HepG2 (cell line): Measurements from ENCODE around the gene ARMC2. TPM values are rescaled to one million over a fixed set of nuclear protein-coding genes. Genes with fewer than 3 reads are reported as not detected.

Experiments used
- ATAC-seq: fragments of 200-7000 bp; cut with Tn5 transposase; 3 replicates; pipeline ENCODE4 v1.9.1; 2020; ENCODE audit warnings: mild to moderate bottlenecking, moderate library complexity
- BruUV-seq: library from RNA; stranded (reverse); fragments of 400-500 nt; replicated peaks from 2 replicates; lab custom pipeline; 2021; lab: Mats Ljungman, UMichigan
- CTCF ChIA-PET: fragments of 300-600 bp; formaldehyde crosslinking; extraction: SDS; loops from one replicate; lab custom pipeline; 2021; ENCODE audit warnings: low total read pairs, inconsistent platforms, low intra/inter-chr PET ratio; lab: Yijun Ruan, JAX
- POLR2A ChIA-PET: fragments of 350-600 bp; sonication (Branson Sonifier 250); formaldehyde crosslinking; loops from one replicate; lab custom pipeline; 2020; ENCODE audit warnings: antibody characterized with exemption, inconsistent platforms; lab: Yijun Ruan, JAX
- DNase-seq: peaks from one replicate; pipeline ENCODE4 v3.0.0-alpha.2; 2015; ENCODE audit warnings: low spot score
- FAIRE-seq: peaks from 3 replicates; lab custom pipeline; 2011; peaks lifted over from hg19 to GRCh38; lab: Jason Lieb, UNC
- H2AFZ ChIP-seq: one replicate; pipeline ENCODE4 v1.6.1; 2011; ENCODE audit warnings: low read length, inconsistent platforms
- H3K27ac ChIP-seq: fragments of 300-600 bp; 3 replicates; pipeline ENCODE4 v1.8.0; 2011; ENCODE audit warnings: mixed run types, mild to moderate bottlenecking, mixed read lengths, low read length, inconsistent platforms; ENCODE audit not compliant: insufficient read depth; ENCODE audit errors: extremely low read length
- H3K27me3 ChIP-seq, 2 experiments: fragments of 200-600 bp in 1 of 2; 2 replicates in 1 of 2; 3 replicates in 1 of 2; pipeline versions ENCODE4 v1.6.0 to v1.8.0; 2011; ENCODE audit warnings: low read length in 2 of 2, mild to moderate bottlenecking in 2 of 2, moderate library complexity in 2 of 2, inconsistent platforms in 1 of 2; ENCODE audit not compliant: insufficient read depth in 2 of 2, control insufficient read depth in 1 of 2
- H3K36me3 ChIP-seq, 2 experiments: fragments of 200-600 bp in 1 of 2; replicated peaks in 1 of 2; 2 replicates in 1 of 2; 3 replicates in 1 of 2; pipeline versions ENCODE4 v1.5.1 to v1.8.0; 2011; ENCODE audit warnings: low read length in 2 of 2, inconsistent platforms in 1 of 2; ENCODE audit not compliant: insufficient read depth in 2 of 2, control insufficient read depth in 1 of 2
- H3K4me1 ChIP-seq: 2 replicates; pipeline ENCODE4 v1.5.1; 2012; ENCODE audit warnings: low read length, inconsistent platforms; ENCODE audit not compliant: insufficient read depth
- H3K4me2 ChIP-seq: 2 replicates; pipeline ENCODE4 v1.6.0; 2011; ENCODE audit warnings: low read depth, low read length, inconsistent platforms
- H3K4me3 ChIP-seq, 3 experiments: fragments of 200-600 bp in 1 of 3; sonication (generic), shearing (Covaris generic) in 1 of 3; replicated peaks in 1 of 3; 2 replicates each; pipeline ENCODE4 v1.5.1; 2011 to 2016; ENCODE audit warnings: low read length in 3 of 3, inconsistent platforms in 2 of 3, low read depth in 2 of 3, mild to moderate bottlenecking in 2 of 3, control low read depth in 1 of 3, mixed read lengths in 1 of 3; ENCODE audit not compliant: insufficient read depth in 1 of 3
- H3K79me2 ChIP-seq: one replicate; pipeline ENCODE4 v1.6.1; 2011; ENCODE audit warnings: low read length, inconsistent platforms; ENCODE audit not compliant: insufficient read depth
- H3K9ac ChIP-seq: 2 replicates; pipeline ENCODE4 v1.6.0; 2011; ENCODE audit warnings: mild to moderate bottlenecking, low read depth, low read length, inconsistent platforms; ENCODE audit not compliant: insufficient read depth
- H3K9me3 ChIP-seq: 2 replicates; pipeline ENCODE4 v1.5.1; 2012; ENCODE audit warnings: mild to moderate bottlenecking, low read length
- H4K20me1 ChIP-seq: 2 replicates; pipeline ENCODE4 v1.6.0; 2011; ENCODE audit warnings: inconsistent platforms, mild to moderate bottlenecking, low read length, moderate library complexity; ENCODE audit not compliant: insufficient read depth
- ATF7 ChIP-seq, 2 experiments: fragments of 450-650 bp in 1 of 2; sonication (generic) in 1 of 2; formaldehyde crosslinking in 1 of 2; IDR thresholded peaks; 2 replicates each; pipeline versions ENCODE4 v1.4.0 to v1.6.1; 2016 to 2020; ENCODE audit warnings: antibody characterized with exemption in 1 of 2, mild to moderate bottlenecking in 1 of 2, missing genetic modification reagents in 1 of 2
- BCL6 ChIP-seq: IDR thresholded peaks from 2 replicates; pipeline ENCODE4 v1.6.1; 2016; ENCODE audit warnings: missing genetic modification reagents, missing compliant biosample characterization
- GATAD1 ChIP-seq: IDR thresholded peaks from 2 replicates; pipeline ENCODE4 v1.6.1; 2016; ENCODE audit warnings: missing genetic modification reagents, missing compliant biosample characterization
- HMGA1 ChIP-seq: sonication (generic); formaldehyde crosslinking; conservative IDR thresholded peaks from 2 replicates; pipeline ENCODE4 v1.4.0; 2020; ENCODE audit warnings: missing genetic modification reagents
- JUN ChIP-seq: sonication (generic); formaldehyde crosslinking; IDR thresholded peaks from 2 replicates; pipeline ENCODE4 v1.4.0; 2020; ENCODE audit warnings: mild to moderate bottlenecking, missing genetic modification reagents
- NFRKB ChIP-seq: fragments of 450-650 bp; IDR thresholded peaks from 2 replicates; pipeline ENCODE4 v1.6.1; 2017
- PHF8 ChIP-seq: sonication (generic); formaldehyde crosslinking; IDR thresholded peaks from 2 replicates; pipeline ENCODE4 v1.5.0; 2020; ENCODE audit warnings: missing genetic modification reagents
- RFX5 ChIP-seq: IDR thresholded peaks from 2 replicates; pipeline ENCODE4 v1.6.1; 2011; ENCODE audit warnings: low read depth, low read length, improper control_type of control experiment
- RXRB ChIP-seq: IDR thresholded peaks from 2 replicates; pipeline ENCODE4 v1.6.1; 2016; ENCODE audit warnings: borderline replicate concordance, missing genetic modification reagents, missing compliant biosample characterization
- SMARCC2 ChIP-seq: fragments of 450-650 bp; IDR thresholded peaks from 2 replicates; pipeline ENCODE4 v1.6.1; 2017; ENCODE audit warnings: antibody characterized with exemption, mild to moderate bottlenecking
- ZFP36 ChIP-seq: fragments of 150-350 bp; IDR thresholded peaks from 2 replicates; pipeline ENCODE4 v1.6.1; 2018; ENCODE audit warnings: borderline replicate concordance, low read length, low read depth; ENCODE audit not compliant: partially characterized antibody
- ZNF317 ChIP-seq: sonication (generic); formaldehyde crosslinking; IDR thresholded peaks from 2 replicates; pipeline ENCODE4 v1.5.0; 2020; ENCODE audit warnings: mild to moderate bottlenecking, missing genetic modification reagents
- ZSCAN9 ChIP-seq: IDR thresholded peaks from 2 replicates; pipeline ENCODE4 v1.6.1; 2016; ENCODE audit warnings: borderline replicate concordance
- WGBS: methylation state at CpG from one replicate; pipeline ENCODE4 v1.1.6; 2017; ENCODE audit warnings: low lambda C conversion rate; 5-methylcytosine and 5-hydroxymethylcytosine counted together
- in situ Hi-C: cut with HindIII; loops from 2 replicates; pipeline ENCODE4 v1.10.0; 2017; ENCODE audit warnings: low pct_unique_long_range_greater_than_20kb; ENCODE audit not compliant: extremely low pct_ligation_motif_present
- intact Hi-C: fragments of 100-400 bp; cut with micrococcal nuclease; formaldehyde crosslinking; loops from one replicate; pipeline ENCODE4 v1.10.0; 2022; ENCODE audit not compliant: unreplicated experiment
- polyA plus RNA-seq, 8 experiments: library from polyadenylated mRNA; depleted of rRNA in 3 of 8; stranded (reverse) in 7 of 8; unstranded in 1 of 8; fragments of >200 nt; fragmentation: Illumina TruSeq in 4 of 8; extraction: Trizol in 4 of 8; gene quantifications; 2 replicates each; pipeline versions ENCODE4 v1.2.1 to v1.2.3, GENCODE V29; 2011 to 2016; ENCODE audit warnings: low read depth in 4 of 8, missing spikeins in 1 of 8, mixed read lengths in 1 of 8; ENCODE audit not compliant: insufficient read depth in 1 of 8
- total RNA-seq, 5 experiments: library from RNA; depleted of rRNA; stranded (reverse); fragments of >200 nt; fragmentation: Illumina TruSeq; extraction: Trizol; gene quantifications; 2 replicates each; pipeline ENCODE4 v1.2.3, GENCODE V29; 2016; ENCODE audit warnings: low read depth in 1 of 5
- TF ChIP-seq, protein P1 (sequence below): sonication (generic); formaldehyde crosslinking; IDR thresholded peaks from 2 replicates; pipeline ENCODE4 v1.8.0; 2023; ENCODE audit warnings: mild to moderate bottlenecking, missing genetic modification reagents
- TF ChIP-seq, protein P2 (sequence below): sonication (generic); formaldehyde crosslinking; IDR thresholded peaks from 2 replicates; pipeline ENCODE4 v1.5.0; 2020; ENCODE audit warnings: missing genetic modification reagents
- TF ChIP-seq, protein P3 (sequence below): sonication (generic); formaldehyde crosslinking; IDR thresholded peaks from 2 replicates; pipeline ENCODE4 v1.8.1; 2023; ENCODE audit warnings: mild to moderate bottlenecking, missing genetic modification reagents

The ARMC2 gene
- total and polyA plus RNA-seq, 2 of the 13 experiments (the other 11 are each of a cell fraction or from before 2014, with no cell fraction given), result 1.4 to 3.2 TPM

DNA sequence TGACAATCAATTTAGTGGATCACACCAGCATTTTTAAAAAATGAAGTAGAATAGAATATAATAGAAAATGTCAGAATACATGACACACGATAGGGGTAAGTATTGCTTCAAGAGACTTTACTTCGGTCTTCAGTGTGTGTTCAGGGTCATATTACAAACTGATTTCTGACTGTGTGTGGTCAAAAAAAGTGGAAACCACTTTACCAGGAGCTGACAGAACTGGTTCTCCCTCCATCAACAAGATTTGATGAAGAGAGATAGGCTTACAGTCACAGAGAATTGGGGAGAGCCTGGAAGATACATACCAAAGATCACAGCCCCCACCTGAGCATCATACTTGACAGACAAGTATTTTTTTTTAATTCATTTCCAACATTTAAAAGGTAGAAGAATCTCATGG lies 21.7 kb downstream of the ARMC2 start (continued):
- TF ChIP-seq ATF7 (IDR thresholded peaks at IDR 0.05) (no peak), ATF7 (CRISPR knock-in tag; IDR thresholded peaks at IDR 0.05) (no peak), GATAD1 (CRISPR knock-in tag) (no peak), RXRB (CRISPR knock-in tag) (no peak), JUN (no peak), BCL6 (CRISPR knock-in tag) (no peak), ZFP36 (no peak), SMARCC2 (no peak), HMGA1 (CRISPR knock-in tag) (no peak)
- TF ChIP-seq, all 625 proteins: peak for 0

DNA sequence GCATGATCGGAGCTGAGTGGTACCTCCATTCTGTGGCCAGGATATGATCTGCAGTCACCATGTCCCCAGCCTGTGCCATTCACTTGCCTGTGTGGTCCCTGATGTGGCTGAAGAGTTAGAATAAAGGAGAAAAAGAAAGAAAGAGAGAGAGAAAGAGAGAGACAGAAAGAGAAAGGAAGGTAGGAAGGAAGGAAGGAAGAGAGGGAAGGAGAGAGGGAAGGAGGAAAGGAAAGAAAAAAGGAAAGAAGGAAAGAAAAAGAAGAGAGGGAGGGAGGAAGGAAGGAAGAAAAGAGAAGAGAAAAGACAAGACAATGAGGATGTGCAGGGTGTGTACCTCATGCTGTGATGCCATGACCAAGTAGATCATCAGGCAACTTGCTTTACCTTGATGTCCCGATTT lies 22.1 kb downstream of the ARMC2 start:
- Histone ChIP-seq H3K9me3 (no peaks in the 10 kb centered on the region), H3K9ac (no peak overlapping the region), H3K36me3 (no peaks in the 10 kb centered on the region), H3K4me2 (no peak overlapping the region), H3K27me3 (no peaks in the 10 kb centered on the region), H3K79me2 (no peaks in the 10 kb centered on the region), H2AFZ (no peak overlapping the region), H4K20me1 (no peaks in the 10 kb centered on the region), H3K27ac (no peak overlapping the region), H3K4me1 (no peaks in the 10 kb centered on the region), H3K4me3 (no peak overlapping the region)
- TF ChIP-seq ZSCAN9 (no peak), NFRKB (no peak), PHF8 (CRISPR knock-in tag) (no peak), ZNF317 (CRISPR knock-in tag) (no peak), RFX5 (no peak)
- TF ChIP-seq, protein P1, sequence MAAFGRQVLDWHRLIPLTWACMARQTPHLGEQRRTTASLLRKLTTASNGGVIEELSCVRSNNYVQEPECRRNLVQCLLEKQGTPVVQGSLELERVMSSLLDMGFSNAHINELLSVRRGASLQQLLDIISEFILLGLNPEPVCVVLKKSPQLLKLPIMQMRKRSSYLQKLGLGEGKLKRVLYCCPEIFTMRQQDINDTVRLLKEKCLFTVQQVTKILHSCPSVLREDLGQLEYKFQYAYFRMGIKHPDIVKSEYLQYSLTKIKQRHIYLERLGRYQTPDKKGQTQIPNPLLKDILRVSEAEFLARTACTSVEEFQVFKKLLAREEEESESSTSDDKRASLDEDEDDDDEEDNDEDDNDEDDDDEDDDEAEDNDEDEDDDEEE (CRISPR knock-in tag), result no peak
- TF ChIP-seq, protein P2, sequence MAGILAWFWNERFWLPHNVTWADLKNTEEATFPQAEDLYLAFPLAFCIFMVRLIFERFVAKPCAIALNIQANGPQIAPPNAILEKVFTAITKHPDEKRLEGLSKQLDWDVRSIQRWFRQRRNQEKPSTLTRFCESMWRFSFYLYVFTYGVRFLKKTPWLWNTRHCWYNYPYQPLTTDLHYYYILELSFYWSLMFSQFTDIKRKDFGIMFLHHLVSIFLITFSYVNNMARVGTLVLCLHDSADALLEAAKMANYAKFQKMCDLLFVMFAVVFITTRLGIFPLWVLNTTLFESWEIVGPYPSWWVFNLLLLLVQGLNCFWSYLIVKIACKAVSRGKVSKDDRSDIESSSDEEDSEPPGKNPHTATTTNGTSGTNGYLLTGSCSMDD (CRISPR knock-in tag), result no peak
- TF ChIP-seq, protein P3, sequence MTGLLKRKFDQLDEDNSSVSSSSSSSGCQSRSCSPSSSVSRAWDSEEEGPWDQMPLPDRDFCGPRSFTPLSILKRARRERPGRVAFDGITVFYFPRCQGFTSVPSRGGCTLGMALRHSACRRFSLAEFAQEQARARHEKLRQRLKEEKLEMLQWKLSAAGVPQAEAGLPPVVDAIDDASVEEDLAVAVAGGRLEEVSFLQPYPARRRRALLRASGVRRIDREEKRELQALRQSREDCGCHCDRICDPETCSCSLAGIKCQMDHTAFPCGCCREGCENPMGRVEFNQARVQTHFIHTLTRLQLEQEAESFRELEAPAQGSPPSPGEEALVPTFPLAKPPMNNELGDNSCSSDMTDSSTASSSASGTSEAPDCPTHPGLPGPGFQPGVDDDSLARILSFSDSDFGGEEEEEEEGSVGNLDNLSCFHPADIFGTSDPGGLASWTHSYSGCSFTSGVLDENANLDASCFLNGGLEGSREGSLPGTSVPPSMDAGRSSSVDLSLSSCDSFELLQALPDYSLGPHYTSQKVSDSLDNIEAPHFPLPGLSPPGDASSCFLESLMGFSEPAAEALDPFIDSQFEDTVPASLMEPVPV (CRISPR knock-in tag), result no peak
- FAIRE-seq, result no peak
- CTCF ChIA-PET, result no interaction called here
- in situ Hi-C loops, result no loop called here
- BruUV-seq, result no TSS peak
- no peak for ATAC-seq
- intact Hi-C loops, result no loop called here
- DNase-seq, result no peak
- POLR2A ChIA-PET, result no interaction called here
- 97% methylated on average over 2 of the region's 2 CpGs for WGBS
